Peyer's patch (tissue), 4 donors: ENCODE results near the gene PAPOLG. TPM values are rescaled to one million over a fixed set of nuclear protein-coding genes. Genes with fewer than 3 reads are reported as not detected.
"Not testable (repeated sequence)": the region's sequence is repeated elsewhere in the genome, so short reads cannot be mapped to it uniquely, and the experiment has no call there.

Experiments used
- DNase-seq, 3 donors: peaks; one replicate each; pipeline ENCODE4 v3.0.0-alpha.2; 2017 to 2019
- H3K27ac ChIP-seq, 4 donors: fragments of 200-600 bp; sonication (generic); one replicate each; pipeline ENCODE4 v1.5.1; 2016 to 2019
- H3K27me3 ChIP-seq, 2 donors: fragments of 200-600 bp; sonication (generic); one replicate each; pipeline ENCODE4 v1.5.1; 2019
- H3K36me3 ChIP-seq, 3 donors: fragments of 200-600 bp; sonication (generic); one replicate each; pipeline ENCODE4 v1.5.1; 2016 to 2019
- H3K4me1 ChIP-seq, 4 donors: fragments of 200-600 bp; sonication (generic); one replicate each; pipeline ENCODE4 v1.5.1; 2016 to 2019
- H3K4me3 ChIP-seq, 4 donors: fragments of 200-600 bp; sonication (generic); 1 replicate in 3 of 4; 2 replicates in 1 of 4; pipeline ENCODE4 v1.5.1; 2016 to 2019; ENCODE audit warnings: mild to moderate bottlenecking in 1 of 4
- H3K9me3 ChIP-seq, 4 donors: fragments of 200-600 bp; sonication (generic); one replicate each; pipeline ENCODE4 v1.5.1; 2016 to 2019; ENCODE audit warnings: mild to moderate bottlenecking in 1 of 4
- CTCF ChIP-seq, 6 experiments: fragments of 450-650 bp in 4 of 6; fragments of 200-600 bp in 2 of 6; sonication (generic) in 1 of 6; IDR thresholded peaks; one replicate each; pipeline ENCODE4 v1.5.1; 2017 to 2019; ENCODE audit warnings: antibody characterized with exemption in 6 of 6, mild to moderate bottlenecking in 3 of 6, moderate library complexity in 1 of 6
- POLR2A ChIP-seq, 2 donors: fragments of 450-650 bp; IDR thresholded peaks; one replicate each; pipeline ENCODE4 v1.5.1; 2017; ENCODE audit warnings: antibody characterized with exemption in 2 of 2, mild to moderate bottlenecking in 2 of 2, moderate library complexity in 2 of 2
- total RNA-seq, 4 donors: library from RNA; depleted of rRNA; stranded (reverse); fragments of >200 nt; gene quantifications; one replicate each; pipeline ENCODE4 v1.1.0, GENCODE V29; 2016

Gene PAPOLG
- total RNA-seq, 4 donors from 2014 or later, result 10.1 to 23.8 (median 11.1) TPM

GRCh38 chr2:60808330-60808801 is 52.3 kb downstream of the PAPOLG start:
- no peak for TF ChIP-seq POLR2A (IDR thresholded peaks at IDR 0.05)
- no peak for TF ChIP-seq CTCF (IDR thresholded peaks at IDR 0.05)
- no peak for DNase-seq
- no peak overlapping the region for H3K4me3 ChIP-seq
- H3K27ac ChIP-seq, result no peak overlapping the region
- no peaks in the 10 kb centered on the region for H3K9me3 ChIP-seq
- no peaks in the 10 kb centered on the region for H3K36me3 ChIP-seq
- peaks cover 0 to 9% (median 3%) of the 10 kb centered on the region in 4 donors for H3K4me1 ChIP-seq
- H3K27me3 ChIP-seq, result no peaks in the 10 kb centered on the region

GRCh38 chr2:60811491-60812375 is 55.7 kb downstream of the PAPOLG start:
- DNase-seq, result no peak
- peaks cover 0 to 8% (median 3%) of the 10 kb centered on the region in 4 donors for H3K4me1 ChIP-seq
- H3K27ac ChIP-seq, result no peak overlapping the region
- no peaks in the 10 kb centered on the region for H3K36me3 ChIP-seq
- H3K4me3 ChIP-seq, result no peak overlapping the region
- H3K27me3 ChIP-seq, result no peaks in the 10 kb centered on the region
- TF ChIP-seq POLR2A (IDR thresholded peaks at IDR 0.05) (no peak), CTCF (IDR thresholded peaks at IDR 0.05) (no peak)
- no peaks in the 10 kb centered on the region for H3K9me3 ChIP-seq

GRCh38 chr2:60817191-60817590 is 61.1 kb downstream of the PAPOLG start:
- H3K27ac ChIP-seq, H3K9me3 ChIP-seq, H3K4me3 ChIP-seq, DNase-seq, H3K4me1 ChIP-seq, H3K27me3 ChIP-seq, H3K36me3 ChIP-seq: not testable (repeated sequence)

GRCh38 chr2:60818272-60818671 is 62.2 kb downstream of the PAPOLG start:
- no peak overlapping the region for H3K4me3 ChIP-seq
- no peak overlapping the region for H3K27ac ChIP-seq
- TF ChIP-seq CTCF (IDR thresholded peaks at IDR 0.05), result peak in 1 of 6 experiments; percentile 15
- TF ChIP-seq POLR2A (IDR thresholded peaks at IDR 0.05), result no peak
- peaks cover 0 to 9% (median 0%) of the 10 kb centered on the region in 4 donors for H3K4me1 ChIP-seq
- H3K9me3 ChIP-seq, result no peaks in the 10 kb centered on the region
- no peaks in the 10 kb centered on the region for H3K27me3 ChIP-seq
- no peaks in the 10 kb centered on the region for H3K36me3 ChIP-seq
- peak in 1 of 3 donors; percentile 53 for DNase-seq

GRCh38 chr2:60819155-60819862 is 63.2 kb downstream of the PAPOLG start:
- Histone ChIP-seq H3K4me1 (peaks cover 0 to 9% (median 0%) of the 10 kb centered on the region in 4 donors), H3K27me3 (no peaks in the 10 kb centered on the region), H3K27ac (peak overlapping the region; percentile 50 to 67 (median 56)), H3K4me3 (no peak overlapping the region), H3K9me3 (no peaks in the 10 kb centered on the region), H3K36me3 (no peaks in the 10 kb centered on the region)
- peak in 2 of 3 donors; percentile 77 to 90 for DNase-seq
- TF ChIP-seq CTCF (IDR thresholded peaks at IDR 0.05) (no peak), POLR2A (IDR thresholded peaks at IDR 0.05) (no peak)

- DNase-seq, result no peak
- Histone ChIP-seq H3K36me3 (no peaks in the 10 kb centered on the region), H3K4me3 (no peak overlapping the region), H3K27ac (peak overlapping the region in 2 of 4 donors; percentile 29 to 57), H3K27me3 (no peaks in the 10 kb centered on the region), H3K9me3 (no peaks in the 10 kb centered on the region), H3K4me1 (peaks cover 0 to 9% (median 0%) of the 10 kb centered on the region in 4 donors)
- no peak for TF ChIP-seq POLR2A (IDR thresholded peaks at IDR 0.05)
- TF ChIP-seq CTCF (IDR thresholded peaks at IDR 0.05), result no peak
Measured at GRCh38 chr2:60819936-60820335, 63.9 kb downstream of the PAPOLG start.
